K562 (cell line): Measurements from ENCODE around the gene PYCR2. TPM values are rescaled to one million over a fixed set of nuclear protein-coding genes. Genes with fewer than 3 reads are reported as not detected.
A peak's percentile ranks its signal among the peaks of the same experiment; 100 is the strongest.

Experiments used
- ATF1 ChIP-seq, 2 experiments: fragments of 450-650 bp in 1 of 2; IDR thresholded peaks; 2 replicates each; pipeline ENCODE4 v1.6.1; 2016; ENCODE audit warnings: missing compliant biosample characterization in 1 of 2, missing genetic modification characterization in 1 of 2
- FIP1L1 ChIP-seq: fragments of 200-400 bp; formaldehyde crosslinking; IDR thresholded peaks from 2 replicates; pipeline ENCODE4 v1.6.1; 2018; ENCODE audit warnings: mild to moderate bottlenecking, low read depth, low read length; ENCODE audit not compliant: poor library complexity, severe bottlenecking
- HNRNPH1 ChIP-seq: fragments of 200-400 bp; formaldehyde crosslinking; optimal IDR thresholded peaks from 2 replicates; pipeline ENCODE3; 2017; ENCODE audit warnings: low read depth, mild to moderate bottlenecking, low read length, moderate library complexity
- JUN ChIP-seq, 2 experiments: sonication (generic) in 1 of 2; formaldehyde crosslinking in 1 of 2; IDR thresholded peaks; 2 replicates each; pipeline versions ENCODE4 v1.6.1 to v1.8.0; 2012 to 2022; ENCODE audit warnings: borderline replicate concordance in 2 of 2, mild to moderate bottlenecking in 2 of 2, improper control_type of control experiment in 1 of 2, low read depth in 1 of 2, low read length in 1 of 2, missing genetic modification reagents in 1 of 2
- KDM2B ChIP-seq: fragments of 250-450 bp; sonication (Bioruptor Pico); IDR thresholded peaks from 2 replicates; pipeline ENCODE4 v1.8.0; 2021; ENCODE audit warnings: mild to moderate bottlenecking, moderate library complexity
- RREB1 ChIP-seq: fragments of 250-450 bp; sonication (Bioruptor Pico); IDR thresholded peaks from 2 replicates; pipeline ENCODE4 v1.4.0; 2020
- SMARCE1 ChIP-seq: fragments of 450-650 bp; IDR thresholded peaks from 2 replicates; pipeline ENCODE4 v1.7.1; 2016; ENCODE audit warnings: mild to moderate bottlenecking
- ZMIZ1 ChIP-seq, 2 experiments: fragments of 150-350 bp in 1 of 2; IDR thresholded peaks; 2 replicates each; pipeline ENCODE4 v1.6.1; 2012 to 2016; ENCODE audit warnings: low read depth in 2 of 2, low read length in 2 of 2, mild to moderate bottlenecking in 1 of 2, moderate library complexity in 1 of 2
- ZNF280A ChIP-seq: fragments of 450-650 bp; IDR thresholded peaks from 2 replicates; pipeline ENCODE4 v1.6.1; 2018; ENCODE audit warnings: mild to moderate bottlenecking, low read depth; ENCODE audit not compliant: partially characterized antibody
- ZNF316 ChIP-seq: fragments of 450-650 bp; IDR thresholded peaks from 2 replicates; pipeline ENCODE4 v1.6.1; 2016
- ZNF76 ChIP-seq: fragments of 250-450 bp; sonication (Bioruptor Pico); IDR thresholded peaks from 2 replicates; pipeline ENCODE4 v1.4.0; 2020; ENCODE audit warnings: mild to moderate bottlenecking, moderate library complexity, borderline replicate concordance
- ZNF79 ChIP-seq: fragments of 250-450 bp; sonication (Bioruptor Pico); IDR thresholded peaks from 2 replicates; pipeline ENCODE4 v1.4.0; 2020; ENCODE audit warnings: low read depth, mild to moderate bottlenecking, moderate library complexity
- polyA plus RNA-seq, 8 experiments: library from polyadenylated mRNA; depleted of rRNA in 4 of 8; stranded (reverse) in 5 of 8; unstranded in 3 of 8; fragments of >200 nt; fragmentation: Nextera tagmentation in 2 of 8; fragmentation: Illumina TruSeq in 1 of 8; extraction: Ambion mirVana in 2 of 8; extraction: Trizol in 1 of 8; gene quantifications; 2 replicates each; pipeline versions ENCODE4 v1.2.1 to v1.2.3, GENCODE V29; 2011 to 2014; ENCODE audit warnings: inconsistent platforms in 1 of 8, missing spikeins in 1 of 8
- total RNA-seq, 7 experiments: library from RNA; depleted of rRNA in 6 of 7; stranded (reverse); fragments of >200 nt in 6 of 7; fragmentation: Illumina TruSeq in 2 of 7; extraction: Trizol in 2 of 7; gene quantifications; 2 replicates each; pipeline versions ENCODE4 v1.2.1 to v1.2.3, GENCODE V29; 2011 to 2021; ENCODE audit warnings: low replicate concordance in 1 of 7
- TF ChIP-seq, protein P1 (sequence below): sonication (generic); formaldehyde crosslinking; IDR thresholded peaks from 2 replicates; pipeline ENCODE4 v1.5.0; 2020; ENCODE audit warnings: missing genetic modification reagents

PYCR2 gene
- total and polyA plus RNA-seq, 9 of the 15 experiments (the other 6 are each of a cell fraction or from before 2014, with no cell fraction given), result 5.5 to 219 (median 127) TPM

DNA sequence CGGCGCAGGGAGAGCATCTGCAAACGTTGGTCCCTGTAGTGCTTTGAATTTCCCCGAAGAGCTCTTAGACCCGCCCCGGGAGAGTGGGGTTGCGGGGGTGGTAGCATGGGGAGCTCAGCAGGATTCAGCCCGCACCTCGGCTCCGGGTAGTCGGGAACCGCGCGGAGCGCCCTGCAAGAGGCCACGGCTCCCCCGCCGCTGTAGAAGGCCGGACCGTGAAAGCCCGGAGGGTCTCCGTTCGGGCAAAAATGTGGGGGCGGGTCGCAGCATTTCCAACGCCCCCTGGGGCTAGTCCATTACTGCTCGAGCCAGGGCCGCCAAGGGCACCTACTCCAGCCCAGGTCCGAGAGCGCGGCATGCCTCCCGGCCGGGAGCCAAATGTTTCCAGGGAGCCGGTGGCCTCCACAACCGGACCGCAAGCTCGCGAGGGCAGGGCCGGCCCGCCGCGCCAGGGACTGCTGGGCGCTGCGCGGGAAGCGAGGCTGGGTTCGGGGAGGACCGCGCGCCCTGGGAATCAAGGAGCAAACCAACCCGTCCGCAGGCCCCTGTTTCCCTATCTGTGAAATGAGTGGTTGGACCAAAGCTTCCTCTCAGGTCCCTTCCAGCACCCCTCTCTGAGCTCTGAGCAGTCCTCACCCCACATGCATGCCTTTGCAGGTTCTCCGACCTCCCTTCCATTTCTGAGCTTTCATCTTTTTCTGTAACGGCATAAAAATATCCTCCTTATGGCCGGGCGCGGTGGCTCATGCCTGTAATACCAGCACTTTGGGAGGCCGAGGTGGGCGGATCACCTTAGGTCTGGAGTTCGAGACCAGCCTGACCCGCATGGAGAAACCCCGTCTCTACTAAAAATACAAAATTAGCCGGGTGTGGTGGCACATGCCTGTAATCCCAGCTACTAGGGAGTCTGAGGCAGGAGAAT, 41.1 kb downstream of the PYCR2 start (continued):
- TF ChIP-seq SMARCE1, result no peak
- peak; percentile 25 for TF ChIP-seq FIP1L1
- no peak for TF ChIP-seq KDM2B (CRISPR knock-in tag)
- TF ChIP-seq HNRNPH1, result no peak
- no peak for TF ChIP-seq ZNF79 (CRISPR knock-in tag)
- no peak for TF ChIP-seq ZNF280A
- TF ChIP-seq RREB1 (CRISPR knock-in tag), result no peak
- TF ChIP-seq ATF1 (CRISPR knock-in tag; IDR thresholded peaks at IDR 0.05), result no peak
- no peak for TF ChIP-seq ATF1 (tag; IDR thresholded peaks at IDR 0.05)
- no peak for TF ChIP-seq ZMIZ1 (IDR thresholded peaks at IDR 0.05; ENCODE audit: low read depth in 2 of 2, low read length in 2 of 2)
- no peak for TF ChIP-seq JUN (IDR thresholded peaks at IDR 0.05; ENCODE audit: borderline replicate concordance, low read depth, low read length)
- TF ChIP-seq JUN (CRISPR knock-in tag; IDR thresholded peaks at IDR 0.05; ENCODE audit: borderline replicate concordance), result no peak
- no peak for TF ChIP-seq ZNF316
- TF ChIP-seq ZNF76 (CRISPR knock-in tag), result 0 out of 2 replicates have a peak, but pooled peaks have one; percentile 21
- TF ChIP-seq, protein P1, sequence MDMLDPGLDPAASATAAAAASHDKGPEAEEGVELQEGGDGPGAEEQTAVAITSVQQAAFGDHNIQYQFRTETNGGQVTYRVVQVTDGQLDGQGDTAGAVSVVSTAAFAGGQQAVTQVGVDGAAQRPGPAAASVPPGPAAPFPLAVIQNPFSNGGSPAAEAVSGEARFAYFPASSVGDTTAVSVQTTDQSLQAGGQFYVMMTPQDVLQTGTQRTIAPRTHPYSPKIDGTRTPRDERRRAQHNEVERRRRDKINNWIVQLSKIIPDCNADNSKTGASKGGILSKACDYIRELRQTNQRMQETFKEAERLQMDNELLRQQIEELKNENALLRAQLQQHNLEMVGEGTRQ, result 0 out of 2 replicates have a peak, but pooled peaks have one; percentile 1
